Measurements from ENCODE around the gene MYD88.

GRCh38 chr3:38153221-38153620 is 14.8 kb downstream of the MYD88 start:
- TF ChIP-seq, protein P1, sequence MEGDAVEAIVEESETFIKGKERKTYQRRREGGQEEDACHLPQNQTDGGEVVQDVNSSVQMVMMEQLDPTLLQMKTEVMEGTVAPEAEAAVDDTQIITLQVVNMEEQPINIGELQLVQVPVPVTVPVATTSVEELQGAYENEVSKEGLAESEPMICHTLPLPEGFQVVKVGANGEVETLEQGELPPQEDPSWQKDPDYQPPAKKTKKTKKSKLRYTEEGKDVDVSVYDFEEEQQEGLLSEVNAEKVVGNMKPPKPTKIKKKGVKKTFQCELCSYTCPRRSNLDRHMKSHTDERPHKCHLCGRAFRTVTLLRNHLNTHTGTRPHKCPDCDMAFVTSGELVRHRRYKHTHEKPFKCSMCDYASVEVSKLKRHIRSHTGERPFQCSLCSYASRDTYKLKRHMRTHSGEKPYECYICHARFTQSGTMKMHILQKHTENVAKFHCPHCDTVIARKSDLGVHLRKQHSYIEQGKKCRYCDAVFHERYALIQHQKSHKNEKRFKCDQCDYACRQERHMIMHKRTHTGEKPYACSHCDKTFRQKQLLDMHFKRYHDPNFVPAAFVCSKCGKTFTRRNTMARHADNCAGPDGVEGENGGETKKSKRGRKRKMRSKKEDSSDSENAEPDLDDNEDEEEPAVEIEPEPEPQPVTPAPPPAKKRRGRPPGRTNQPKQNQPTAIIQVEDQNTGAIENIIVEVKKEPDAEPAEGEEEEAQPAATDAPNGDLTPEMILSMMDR (conservative IDR thresholded peaks at IDR 0.05; ENCODE audit: low read depth, low read length), result no peak
- no peak for TF ChIP-seq EZH2 (IDR thresholded peaks at IDR 0.05; ENCODE audit: low read length, unreplicated experiment)

Measured in PC-3 (cell line).